Brain microvascular endothelial cell (primary cell): ENCODE data around the gene GCNT1.
A peak's percentile ranks its signal among the peaks of the same experiment; 100 is the strongest.

Experiments
- DNase-seq: peaks from one replicate; pipeline ENCODE4 v3.0.0-alpha.2; 2020
- H3K27ac ChIP-seq: fragments of 250-450 bp; sonication (Bioruptor Pico); 2 replicates; pipeline ENCODE4 v1.5.1; 2020; ENCODE audit warnings: mild to moderate bottlenecking, moderate library complexity
- H3K27me3 ChIP-seq: fragments of 250-450 bp; sonication (Bioruptor Pico); replicated peaks from 2 replicates; pipeline ENCODE4 v1.5.1; 2020; ENCODE audit warnings: mild to moderate bottlenecking
- H3K36me3 ChIP-seq: fragments of 250-450 bp; sonication (Bioruptor Pico); replicated peaks from 2 replicates; pipeline ENCODE4 v1.5.1; 2020; ENCODE audit warnings: mild to moderate bottlenecking
- H3K4me3 ChIP-seq: 2 replicates; pipeline ENCODE4 v1.5.1; 2011; ENCODE audit warnings: low read depth, mild to moderate bottlenecking, control low read depth, low read length, moderate library complexity
- in situ Hi-C: cut with HindIII; loops from 2 replicates; pipeline ENCODE4 v1.10.0; 2017; ENCODE audit warnings: low sequenced_read_pairs, low pct_ligation_motif_present
- TF ChIP-seq, protein P1 (sequence below): IDR thresholded peaks from 2 replicates; pipeline ENCODE4 v1.5.1; 2011; ENCODE audit warnings: low read depth, mild to moderate bottlenecking, moderate library complexity, low read length, control low read depth, inconsistent platforms; ENCODE audit errors: missing control alignments

The GCNT1 gene

DNA sequence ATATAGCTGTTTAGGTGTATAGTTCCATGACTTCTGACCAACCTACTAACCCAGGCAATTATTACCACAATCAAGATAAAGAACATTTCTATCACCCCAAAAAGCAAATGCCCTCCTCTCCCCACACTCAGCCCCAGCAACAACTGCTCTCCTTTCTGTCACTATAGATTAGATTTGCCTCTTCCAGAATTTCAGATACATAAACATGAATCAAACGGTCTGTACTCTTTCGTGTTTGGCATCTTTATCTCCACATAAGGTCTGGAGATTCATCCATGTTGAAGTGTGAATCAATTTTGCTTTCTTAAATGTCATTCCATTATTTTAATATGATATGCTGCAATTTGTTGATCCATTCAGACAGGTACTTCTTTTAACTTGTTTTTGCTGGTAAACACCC lies 10.5 kb upstream of the GCNT1 start:
- TF ChIP-seq, protein P1, sequence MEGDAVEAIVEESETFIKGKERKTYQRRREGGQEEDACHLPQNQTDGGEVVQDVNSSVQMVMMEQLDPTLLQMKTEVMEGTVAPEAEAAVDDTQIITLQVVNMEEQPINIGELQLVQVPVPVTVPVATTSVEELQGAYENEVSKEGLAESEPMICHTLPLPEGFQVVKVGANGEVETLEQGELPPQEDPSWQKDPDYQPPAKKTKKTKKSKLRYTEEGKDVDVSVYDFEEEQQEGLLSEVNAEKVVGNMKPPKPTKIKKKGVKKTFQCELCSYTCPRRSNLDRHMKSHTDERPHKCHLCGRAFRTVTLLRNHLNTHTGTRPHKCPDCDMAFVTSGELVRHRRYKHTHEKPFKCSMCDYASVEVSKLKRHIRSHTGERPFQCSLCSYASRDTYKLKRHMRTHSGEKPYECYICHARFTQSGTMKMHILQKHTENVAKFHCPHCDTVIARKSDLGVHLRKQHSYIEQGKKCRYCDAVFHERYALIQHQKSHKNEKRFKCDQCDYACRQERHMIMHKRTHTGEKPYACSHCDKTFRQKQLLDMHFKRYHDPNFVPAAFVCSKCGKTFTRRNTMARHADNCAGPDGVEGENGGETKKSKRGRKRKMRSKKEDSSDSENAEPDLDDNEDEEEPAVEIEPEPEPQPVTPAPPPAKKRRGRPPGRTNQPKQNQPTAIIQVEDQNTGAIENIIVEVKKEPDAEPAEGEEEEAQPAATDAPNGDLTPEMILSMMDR: no peak
- in situ Hi-C loops: no loop called here
- Histone ChIP-seq H3K36me3 (no peaks in the 10 kb centered on the region), H3K4me3 (no peak overlapping the region), H3K27ac (no peak overlapping the region), H3K27me3 (no peaks in the 10 kb centered on the region)
- DNase-seq: no peak

DNA sequence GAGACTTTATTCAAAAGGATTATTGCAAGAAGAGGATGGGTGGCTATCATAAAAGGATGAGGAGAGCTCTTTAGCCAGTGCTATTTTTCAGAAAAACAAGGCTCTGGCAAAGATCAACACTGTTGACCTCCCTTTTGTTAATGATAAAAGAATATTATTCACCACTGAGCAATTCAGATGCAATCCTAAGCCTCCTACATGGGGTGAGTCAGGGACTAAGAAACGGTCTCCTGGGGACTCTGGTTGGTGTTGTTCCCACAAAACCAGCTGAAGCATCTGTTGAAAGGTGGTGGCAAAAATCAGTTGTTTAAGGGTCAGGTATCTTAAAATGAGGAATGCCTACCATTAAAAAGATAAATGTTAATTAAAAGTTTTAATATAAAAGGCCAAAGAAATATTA lies 7.7 kb upstream of the GCNT1 start:
- Histone ChIP-seq H3K27me3 (no peaks in the 10 kb centered on the region), H3K4me3 (no peak overlapping the region), H3K27ac (peak overlapping the region; percentile 69), H3K36me3 (no peaks in the 10 kb centered on the region)
- peak; percentile 83 for DNase-seq
- in situ Hi-C loops: loop anchor here (25.0 kb wide), 1 partner anchor 211 kb away; no protein-coding TSS in a partner anchor
- TF ChIP-seq, protein P1: no peak

DNA sequence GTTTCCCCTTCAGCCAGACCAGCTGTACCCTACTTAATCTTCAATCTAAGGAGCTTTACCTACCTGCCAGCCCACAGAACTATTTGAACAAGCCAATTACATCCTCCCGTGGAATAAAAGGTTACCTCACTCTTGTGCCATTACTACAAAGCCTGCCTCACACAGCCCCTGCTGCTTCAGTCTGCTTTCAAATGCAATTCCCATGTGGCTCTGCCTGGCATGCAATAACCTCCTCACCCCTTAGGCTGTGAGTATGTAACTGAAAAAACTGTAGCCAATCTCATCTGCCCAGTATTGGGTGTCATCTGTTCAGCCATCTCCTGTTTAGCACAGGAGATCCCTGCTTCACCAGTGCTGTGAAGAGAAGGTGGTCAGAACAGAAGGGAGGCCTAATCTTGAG lies 6.1 kb upstream of the GCNT1 start:
- TF ChIP-seq, protein P1: no peak
- in situ Hi-C loops: loop anchor here (25.0 kb wide), 1 partner anchor 209 kb away; no protein-coding TSS in a partner anchor
- no peak overlapping the region for H3K4me3 ChIP-seq
- DNase-seq: no peak
- H3K36me3 ChIP-seq: no peaks in the 10 kb centered on the region
- no peak overlapping the region for H3K27ac ChIP-seq
- H3K27me3 ChIP-seq: no peaks in the 10 kb centered on the region

GRCh38 chr9:76453785-76454184 lies 5.2 kb upstream of the GCNT1 start:
- H3K27ac ChIP-seq: no peak overlapping the region

GRCh38 chr9:76454311-76454710 lies 4.7 kb upstream of the GCNT1 start:
- Histone ChIP-seq H3K36me3 (no peaks in the 10 kb centered on the region), H3K27me3 (no peaks in the 10 kb centered on the region), H3K4me3 (no peak overlapping the region), H3K27ac (no peak overlapping the region)
- in situ Hi-C loops: loop anchor here (25.0 kb wide), 1 partner anchor 208 kb away; no protein-coding TSS in a partner anchor
- DNase-seq: no peak
- TF ChIP-seq, protein P1: no peak

More at GRCh38 chr9:76453785-76454184, 5.2 kb upstream of the GCNT1 start:
- TF ChIP-seq, protein P1: no peak
- Histone ChIP-seq H3K36me3 (no peaks in the 10 kb centered on the region), H3K27me3 (no peaks in the 10 kb centered on the region), H3K4me3 (no peak overlapping the region)
- peak; percentile 26 for DNase-seq
- in situ Hi-C loops: loop anchor here (25.0 kb wide), 1 partner anchor 209 kb away; no protein-coding TSS in a partner anchor

DNA sequence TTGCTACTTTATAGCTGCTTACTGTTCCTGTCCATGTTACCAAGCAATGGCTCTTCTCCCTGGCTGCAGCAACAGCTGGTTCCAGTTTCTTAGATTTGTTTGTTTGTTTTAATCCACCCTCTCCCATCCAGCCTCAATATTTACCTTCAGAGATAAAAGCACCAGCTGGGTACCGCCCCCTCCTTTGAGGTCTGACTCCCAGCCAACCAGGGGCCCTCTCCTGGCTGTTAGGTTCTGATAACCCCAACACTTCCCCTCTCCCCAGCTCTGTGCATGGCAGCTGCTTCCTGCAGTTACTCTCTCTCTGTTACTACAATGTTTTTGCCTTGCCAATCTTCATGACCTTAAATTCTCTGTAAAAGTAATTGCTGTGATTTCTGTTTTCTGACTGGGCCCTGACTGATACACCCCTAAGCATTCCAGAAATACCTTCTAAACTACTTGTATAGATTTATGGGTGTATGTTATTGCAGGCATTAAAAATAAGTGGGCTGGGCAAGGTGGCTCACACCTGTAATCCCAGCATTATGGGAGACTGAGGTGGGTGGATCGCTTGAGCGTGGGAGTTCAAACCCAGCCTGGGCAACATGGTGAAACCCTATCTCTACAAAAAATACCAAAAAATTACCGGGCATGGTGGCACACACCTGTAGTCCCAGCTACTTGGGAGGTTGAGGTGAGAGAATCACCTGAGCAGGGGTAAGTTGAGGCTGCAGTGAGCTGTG lies 2.6 kb upstream of the GCNT1 start:
- Histone ChIP-seq H3K27ac (no peak overlapping the region), H3K36me3 (no peaks in the 10 kb centered on the region), H3K4me3 (no peak overlapping the region), H3K27me3 (no peaks in the 10 kb centered on the region)
- TF ChIP-seq, protein P1: no peak
- DNase-seq: peak; percentile 50
- in situ Hi-C loops: loop anchor here (25.0 kb wide), 1 partner anchor 206 kb away; no protein-coding TSS in a partner anchor
